Hepatic stellate cell (primary cell): Measurements from ENCODE around the gene OR2T35.

Experiments used
- DNase-seq: peaks from one replicate; pipeline ENCODE4 v3.0.0; 2011; ENCODE audit warnings: low spot score

The OR2T35 gene

GRCh38 chr1:248625971-248626370 lies 19.1 kb downstream of the OR2T35 start:
- DNase-seq, result no peak

GRCh38 chr1:248625166-248625565 lies 19.9 kb downstream of the OR2T35 start:
- DNase-seq, result no peak

- peak; percentile 18 for DNase-seq
These were observed 22.5 kb downstream of the OR2T35 start for GRCh38 chr1:248622570-248623001.

DNA sequence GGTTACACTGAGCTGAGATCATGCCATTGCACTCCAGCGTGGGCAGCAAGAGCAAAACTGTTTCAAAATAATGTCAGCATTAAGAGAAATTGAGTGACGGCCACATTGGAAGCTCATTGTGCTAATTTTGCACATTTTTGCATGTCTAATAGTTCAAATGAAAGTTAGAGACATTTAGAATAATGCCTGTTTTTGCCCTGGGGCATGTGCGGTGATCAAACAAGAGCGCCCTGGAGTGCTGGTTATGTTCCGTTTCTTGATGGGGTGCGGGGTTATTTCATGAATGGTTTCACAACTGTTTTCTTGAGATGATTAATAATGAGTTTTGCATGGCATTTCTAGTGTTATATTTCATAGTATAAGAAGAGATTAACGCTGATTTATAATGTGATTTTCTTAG lies 23.3 kb downstream of the OR2T35 start:
- DNase-seq, result no peak

GRCh38 chr1:248618878-248619277 lies 26.2 kb downstream of the OR2T35 start:
- peak; percentile 17 for DNase-seq

DNA sequence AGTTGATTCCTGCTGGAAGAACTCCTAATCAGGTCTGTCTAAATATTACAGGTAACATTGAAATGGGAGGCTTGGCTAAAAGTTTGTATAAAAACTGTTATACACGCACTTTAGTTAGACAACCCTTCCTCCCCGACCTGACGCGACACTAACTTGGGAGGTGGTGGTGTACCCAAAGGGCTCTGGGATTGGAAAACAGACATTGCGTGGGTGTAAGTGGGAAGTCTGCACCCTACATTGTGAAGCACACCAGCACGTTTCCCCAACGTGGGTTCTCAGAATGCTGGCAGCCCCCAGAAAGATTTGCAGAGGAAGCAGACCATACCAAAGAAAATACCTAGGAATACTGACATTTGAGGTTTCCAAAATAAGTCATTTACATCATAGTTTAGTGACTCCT lies 27.0 kb downstream of the OR2T35 start:
- no peak for DNase-seq

GRCh38 chr1:248613742-248614141 lies 31.3 kb downstream of the OR2T35 start:
- DNase-seq, result no peak

- no peak for DNase-seq
These were observed 33.1 kb downstream of the OR2T35 start for GRCh38 chr1:248611883-248612414.

- DNase-seq, result no peak
These were observed 34.8 kb downstream of the OR2T35 start for GRCh38 chr1:248610301-248610700.

GRCh38 chr1:248599396-248599795 lies 45.7 kb downstream of the OR2T35 start:
- DNase-seq, result no peak

- DNase-seq, result no peak
These were observed 47.5 kb downstream of the OR2T35 start, which contains the start of gene OR2T10 for GRCh38 chr1:248597589-248597988. TSS of gene OR2T10 (minus strand) at chr1:248597700. CDS start at chr1:248593768, 3,932 bp downstream.

- no peak for DNase-seq
These were observed 48.5 kb downstream of the OR2T35 start for GRCh38 chr1:248596615-248597014.

DNA sequence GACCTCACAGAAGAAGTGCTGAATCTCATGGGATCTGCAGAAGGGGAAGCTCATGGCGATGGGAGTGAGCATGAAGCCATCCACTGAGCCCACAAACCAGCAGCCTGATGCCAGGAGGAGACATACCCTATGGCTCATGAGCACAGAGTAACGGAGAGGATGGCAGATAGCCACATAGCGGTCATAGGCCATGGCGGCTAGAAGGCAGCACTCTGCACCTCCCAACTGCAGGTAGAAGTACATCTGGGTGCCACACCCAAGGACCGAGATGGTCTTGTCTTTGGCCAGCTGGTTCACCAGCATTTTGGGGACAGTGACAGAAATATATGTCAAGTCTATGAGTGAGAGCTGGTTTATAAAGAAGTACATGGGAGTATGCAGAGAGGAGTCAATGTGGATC lies 51.9 kb downstream of the OR2T35 start:
- DNase-seq, result no peak

GRCh38 chr1:248592655-248593054 lies 52.4 kb downstream of the OR2T35 start:
- DNase-seq, result no peak

- no peak for DNase-seq
These were observed 55.0 kb downstream of the OR2T35 start for GRCh38 chr1:248590055-248590454.

- no peak for DNase-seq
These were observed 55.7 kb downstream of the OR2T35 start for GRCh38 chr1:248589334-248589733.
